ENCODE results near the gene IRX1.
A peak's percentile ranks its signal among the peaks of the same experiment; 100 is the strongest.

The IRX1 gene

GRCh38 chr5:3595006-3595961 lies at the start of gene IRX1:
TSS of gene IRX1 (plus strand) at chr5:3595832. CDS start at chr5:3596106, 274 bp downstream.
- H3K4me3 ChIP-seq (ENCODE audit: low read depth, low read length): peak within 1 kb of the TSS; percentile 35

DNA sequence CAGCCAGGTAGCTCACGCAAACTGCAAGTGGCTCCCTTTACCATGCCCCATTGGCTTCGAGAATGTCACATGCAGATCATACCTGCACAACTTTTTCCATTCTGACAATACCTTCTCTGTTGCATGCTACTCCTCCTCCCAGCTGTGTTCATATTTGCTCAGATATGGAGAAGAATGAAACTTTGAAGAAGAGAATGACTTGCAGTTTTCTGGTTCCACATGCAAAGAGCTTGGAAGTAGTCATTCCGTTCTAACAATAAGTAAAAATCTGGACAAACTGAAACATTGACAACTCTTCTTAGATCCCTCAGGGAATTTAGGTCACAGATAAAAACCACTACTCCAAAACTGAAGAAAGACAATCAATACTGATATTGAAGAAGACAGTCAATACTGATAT lies 49.6 kb upstream of the IRX1 start:
- H3K4me3 ChIP-seq (ENCODE audit: low read depth, low read length): no peak overlapping the region

DNA sequence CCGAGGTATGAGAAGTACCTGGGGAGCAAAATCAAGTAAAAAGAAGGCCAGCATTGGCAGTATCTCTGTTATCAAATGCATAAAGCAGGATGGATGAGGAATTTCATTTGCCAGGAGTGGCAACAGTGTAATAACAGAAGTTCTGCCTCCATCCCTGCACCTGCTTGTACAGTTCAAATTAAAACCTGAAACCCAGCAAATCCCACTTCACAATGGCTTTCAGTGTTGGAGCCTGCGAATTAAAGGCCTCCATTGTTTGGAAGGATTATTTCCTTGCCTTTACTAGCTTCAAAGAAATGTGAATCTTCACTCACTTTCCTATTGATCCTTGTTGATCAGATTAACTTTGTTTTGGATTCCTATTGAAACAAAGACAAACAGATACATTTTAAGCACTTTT lies 31.5 kb upstream of the IRX1 start:
- H3K4me3 ChIP-seq (ENCODE audit: low read depth, low read length): no peak overlapping the region

DNA sequence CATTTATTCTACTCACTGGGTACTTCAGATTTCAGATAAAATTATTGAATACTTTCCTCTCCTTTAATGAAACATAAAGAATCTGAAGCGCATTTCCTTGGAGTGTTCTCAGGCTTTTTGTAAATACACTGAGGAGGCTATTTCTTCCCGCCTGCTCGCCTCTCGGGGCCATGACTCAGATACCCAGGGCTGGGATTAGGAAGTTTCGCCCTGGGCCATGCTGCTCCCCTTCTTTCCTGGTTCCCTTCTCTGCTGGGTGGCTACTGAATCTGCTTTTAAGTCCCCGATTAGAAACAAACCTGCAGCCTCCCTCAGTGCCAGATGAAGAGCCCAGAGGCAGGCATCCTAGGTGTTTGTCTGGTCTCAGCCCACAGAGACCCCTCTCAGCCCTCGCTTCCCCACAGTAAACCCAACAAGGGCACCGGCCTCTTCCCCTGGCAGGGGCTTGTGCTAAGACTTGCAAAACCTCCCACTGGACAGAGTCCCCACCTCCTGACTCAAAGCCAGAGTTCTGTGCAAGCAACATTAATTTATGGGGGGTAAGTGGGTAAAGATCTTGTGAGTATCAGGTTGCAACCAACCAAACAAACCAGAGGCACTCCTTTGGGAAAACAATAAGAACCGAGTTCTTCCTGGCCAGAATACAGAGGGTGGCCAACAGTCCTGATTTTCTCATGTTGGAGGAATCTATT lies 30.7 kb upstream of the IRX1 start:
- no peak overlapping the region for H3K4me3 ChIP-seq (ENCODE audit: low read depth, low read length)

DNA sequence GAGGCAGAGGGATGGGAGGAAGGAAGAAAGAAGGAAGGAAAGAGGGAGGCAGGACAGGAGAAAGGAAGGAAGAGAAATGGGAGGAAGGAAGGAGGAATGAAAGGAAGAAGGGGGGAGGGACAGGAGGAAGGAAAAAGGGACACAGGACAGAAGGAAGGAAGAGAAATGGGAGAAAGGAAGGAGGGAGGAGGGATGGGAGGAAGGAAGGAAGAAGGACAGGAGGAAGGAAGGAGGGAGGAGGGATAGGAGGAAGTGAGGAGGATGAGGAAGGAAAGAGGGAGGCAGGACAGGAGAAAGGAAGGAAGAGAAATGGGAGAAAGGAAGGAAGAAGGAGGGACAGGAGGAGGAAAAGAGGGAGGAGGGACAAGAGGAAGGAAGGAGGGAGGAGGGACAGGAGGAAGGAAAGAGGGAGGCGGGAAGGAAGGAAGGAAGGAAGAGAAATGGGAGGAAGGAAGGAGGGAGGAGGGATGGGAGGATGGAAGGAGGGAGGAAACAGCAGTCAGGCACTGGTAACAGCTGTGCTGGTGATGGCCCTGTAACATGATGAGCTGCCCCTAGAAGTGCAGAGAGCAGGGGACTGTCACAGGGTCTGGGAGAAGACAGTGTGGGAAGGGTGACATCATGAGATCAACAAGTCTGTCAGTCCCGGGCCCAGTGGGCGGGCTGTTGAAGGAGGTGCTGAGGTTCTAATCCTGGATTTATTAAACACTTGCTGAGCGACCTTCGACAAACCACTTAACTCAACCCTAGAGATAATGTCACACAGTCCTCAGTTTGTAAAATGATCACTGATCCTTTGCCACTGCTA lies 10.7 kb upstream of the IRX1 start:
- no peak overlapping the region for H3K4me3 ChIP-seq (ENCODE audit: low read depth, low read length)

DNA sequence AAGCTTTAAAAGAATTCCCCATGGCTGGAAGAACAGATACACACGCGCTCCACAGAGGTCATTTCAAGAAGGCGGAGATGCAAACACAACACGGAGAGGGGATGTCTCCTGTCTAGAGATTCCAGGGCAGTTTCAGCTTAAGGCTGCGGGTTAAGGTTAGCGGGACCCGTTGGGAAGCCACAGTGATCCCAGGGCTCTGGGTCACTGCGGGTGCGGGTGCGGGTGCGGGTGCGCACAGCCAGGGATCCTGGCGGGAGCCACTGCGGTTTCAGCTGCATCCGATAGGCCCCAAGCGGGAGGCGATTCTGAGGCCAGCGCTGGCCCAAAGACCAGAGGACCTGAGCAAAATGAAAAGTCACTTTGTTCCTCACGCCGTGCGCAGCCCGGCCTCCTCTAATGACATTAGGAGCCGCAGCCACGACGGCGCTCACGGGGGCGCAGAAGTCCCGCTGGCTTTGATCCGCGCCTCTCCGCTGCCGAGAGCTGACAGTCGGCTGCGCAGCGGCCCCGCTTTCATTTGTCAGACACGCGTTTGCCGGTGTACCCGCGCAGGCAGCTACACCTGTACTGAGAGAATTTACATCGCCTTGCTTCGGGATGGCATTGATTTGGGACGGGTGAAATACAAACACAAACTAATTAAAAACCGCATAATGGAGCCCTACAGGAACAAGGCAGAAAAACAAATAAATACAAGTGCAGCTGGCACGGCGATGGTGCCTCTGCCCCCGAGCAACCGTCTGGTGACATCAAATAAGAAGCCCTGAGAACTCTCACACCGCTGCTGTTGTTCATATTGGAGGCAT lies 5.3 kb upstream of the IRX1 start:
- H3K4me3 ChIP-seq (ENCODE audit: low read depth, low read length): no peak overlapping the region

- H3K4me3 ChIP-seq (ENCODE audit: low read depth, low read length): no peak overlapping the region
These were observed 4.4 kb upstream of the IRX1 start for GRCh38 chr5:3590967-3591900.

DNA sequence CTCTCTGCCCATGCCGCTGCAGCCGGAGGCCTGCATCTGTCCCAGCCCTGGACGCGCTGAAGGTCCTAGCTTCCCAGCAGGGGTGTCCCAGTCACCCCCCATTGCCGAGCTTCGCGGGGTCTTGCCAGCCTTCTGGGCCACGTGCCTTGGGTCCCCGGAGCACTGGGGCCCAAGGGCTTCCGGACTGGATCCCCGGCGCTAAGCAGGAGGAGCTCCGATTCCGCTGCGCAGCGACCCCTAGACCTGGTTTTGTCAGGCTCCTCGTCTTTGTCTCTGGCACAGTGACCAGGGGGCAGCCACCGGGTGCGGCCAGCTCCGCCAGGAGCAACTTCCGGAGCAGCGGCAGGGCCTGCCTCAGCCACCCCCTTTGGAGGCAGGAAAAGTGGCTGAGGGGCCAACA lies 3.3 kb upstream of the IRX1 start:
- H3K4me3 ChIP-seq (ENCODE audit: low read depth, low read length): no peak overlapping the region

DNA sequence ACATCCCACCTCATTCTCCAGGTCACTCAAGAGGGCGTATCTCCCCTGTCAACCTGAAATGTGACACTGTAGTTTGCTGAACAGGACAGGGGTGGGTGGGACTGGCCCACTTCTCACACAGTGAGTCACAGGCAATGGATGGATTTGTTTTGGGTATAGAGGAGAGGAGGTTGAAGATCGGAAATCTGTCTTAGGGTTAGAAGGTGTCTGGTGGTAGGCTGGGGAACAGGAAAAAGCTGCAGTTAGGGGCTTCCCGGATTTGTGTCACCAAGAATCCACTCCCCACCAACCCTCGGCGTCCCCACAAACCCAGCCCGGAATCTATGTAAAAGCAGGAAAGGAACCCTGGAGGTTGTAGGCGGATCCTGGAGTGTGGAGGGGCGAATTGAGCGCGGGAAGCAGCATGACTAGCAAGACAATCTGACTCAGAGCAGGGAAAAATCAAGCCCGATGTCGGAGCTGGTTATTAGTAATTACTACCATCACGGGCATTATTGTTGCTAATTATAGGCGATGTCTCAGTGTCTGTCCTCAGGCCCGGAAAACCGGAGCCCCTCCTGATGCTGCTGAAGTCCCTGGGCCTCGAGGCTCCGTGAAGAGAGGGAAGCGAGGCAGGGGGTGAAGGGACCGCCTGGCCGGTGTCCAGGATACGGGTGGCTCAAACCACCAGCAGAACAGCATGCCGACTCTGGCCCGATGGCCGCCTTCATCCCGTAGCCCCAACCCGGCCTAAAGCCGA lies 1.7 kb upstream of the IRX1 start:
- H3K4me3 ChIP-seq (ENCODE audit: low read depth, low read length): no peak overlapping the region

- H3K4me3 ChIP-seq (ENCODE audit: low read depth, low read length): peak overlapping the region; percentile 30
These were observed 1.1 kb upstream of the IRX1 start for GRCh38 chr5:3594510-3595005.

DNA sequence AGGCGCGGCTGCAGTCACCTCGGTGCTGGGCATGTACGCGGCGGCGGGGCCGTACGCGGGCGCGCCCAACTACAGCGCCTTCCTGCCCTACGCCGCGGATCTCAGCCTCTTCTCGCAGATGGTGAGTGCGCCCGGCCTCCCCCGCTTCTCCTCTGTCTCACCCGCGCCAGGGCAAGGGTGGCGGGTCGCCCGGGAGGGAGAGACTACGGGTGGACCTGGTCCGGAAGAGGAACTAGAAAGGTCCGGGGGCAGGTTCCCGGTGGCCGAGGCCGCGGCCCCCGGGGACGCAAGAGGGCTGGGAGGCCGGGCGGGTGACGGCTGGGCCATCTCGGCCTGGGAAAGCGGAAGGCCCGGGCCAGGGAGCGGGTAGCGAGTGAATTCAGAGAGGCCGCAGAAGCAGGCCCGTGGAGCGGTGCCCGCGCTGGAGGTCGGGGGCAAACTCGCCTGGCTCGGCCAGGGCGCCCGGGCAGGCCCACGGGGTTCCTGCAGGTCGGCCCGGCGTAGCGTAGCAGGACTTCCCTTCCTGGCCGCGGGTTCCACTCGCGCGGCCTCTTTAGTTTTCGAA lies 711 bp downstream of the IRX1 start:
- peak overlapping the region; percentile 35 for H3K4me3 ChIP-seq (ENCODE audit: low read depth, low read length)

DNA sequence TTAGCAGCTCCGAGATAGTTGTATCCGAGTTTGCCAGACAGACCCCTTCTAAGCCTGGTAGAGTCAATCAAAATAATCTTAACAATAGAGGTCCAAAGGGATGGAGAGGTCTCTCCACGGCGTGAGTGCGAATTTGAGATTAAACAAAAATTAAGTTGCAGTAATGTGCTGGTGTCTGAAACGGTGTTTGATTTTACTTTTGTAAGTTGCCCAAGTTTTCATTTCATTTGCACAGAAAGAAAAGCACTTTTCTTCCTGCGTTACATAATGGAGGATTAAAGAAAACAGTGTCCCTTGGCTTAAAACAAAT lies 1.2 kb downstream of the IRX1 start:
- peak overlapping the region; percentile 35 for H3K4me3 ChIP-seq (ENCODE audit: low read depth, low read length)

DNA sequence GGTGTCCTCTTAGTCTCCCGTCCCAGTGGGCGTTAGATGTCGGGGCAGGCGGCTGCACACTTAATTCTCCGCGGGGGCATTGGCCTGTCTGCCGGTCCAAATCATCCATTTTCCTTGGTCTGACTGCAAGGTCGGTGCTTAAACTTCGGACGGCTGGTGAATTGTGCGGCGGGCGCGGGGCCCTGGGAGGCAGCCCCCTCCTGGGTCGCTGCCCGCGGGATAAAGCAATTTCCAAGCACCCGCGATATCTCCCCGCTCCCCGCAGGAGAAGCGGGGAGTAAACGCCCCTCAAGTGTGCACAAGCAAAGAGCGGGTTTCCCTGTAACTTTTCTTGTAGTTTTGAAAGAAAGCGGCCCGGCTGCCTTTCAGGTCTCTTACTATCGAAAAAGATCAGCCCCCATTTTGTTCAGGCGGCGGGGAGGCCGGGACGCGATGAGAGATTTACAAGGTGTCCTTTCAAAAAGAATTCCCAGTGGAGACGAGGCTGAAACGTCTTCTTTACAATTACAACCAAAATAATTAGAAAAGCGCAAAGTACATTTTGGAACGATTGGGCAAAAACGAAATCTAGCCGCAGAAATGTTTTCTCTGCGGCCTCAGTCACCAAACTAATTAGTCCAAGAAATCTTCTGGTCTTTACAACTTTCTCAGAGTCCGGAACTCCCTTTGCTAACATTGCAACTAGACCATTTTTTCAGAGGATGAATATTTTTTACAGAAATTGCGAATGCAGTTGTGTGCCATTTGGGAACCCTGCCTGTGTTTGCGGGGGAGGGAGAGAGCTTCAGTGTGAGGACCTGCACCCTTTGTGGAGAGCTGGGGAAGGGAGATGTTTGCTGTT lies 1.8 kb downstream of the IRX1 start:
- H3K4me3 ChIP-seq (ENCODE audit: low read depth, low read length): peak overlapping the region; percentile 35

DNA sequence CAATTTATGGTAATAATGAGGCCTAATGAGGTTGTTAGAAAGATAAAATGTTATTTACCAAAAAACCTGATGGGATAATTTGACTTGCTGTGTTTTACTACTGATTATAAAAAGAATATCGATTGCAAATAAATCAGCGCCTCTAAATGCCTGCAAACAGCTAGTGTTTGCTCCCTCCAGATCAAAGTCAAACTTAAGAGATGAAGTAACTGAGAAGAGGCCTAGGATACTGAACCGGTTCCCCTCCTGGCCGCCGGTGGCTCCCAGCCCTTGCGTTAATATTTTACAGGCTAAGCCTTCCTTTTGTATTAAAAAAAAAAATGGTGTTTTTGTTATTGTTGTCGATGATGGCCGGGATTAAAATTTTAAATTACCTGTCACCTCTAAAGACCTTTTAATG lies 2.6 kb downstream of the IRX1 start:
- H3K4me3 ChIP-seq (ENCODE audit: low read depth, low read length): no peak overlapping the region

DNA sequence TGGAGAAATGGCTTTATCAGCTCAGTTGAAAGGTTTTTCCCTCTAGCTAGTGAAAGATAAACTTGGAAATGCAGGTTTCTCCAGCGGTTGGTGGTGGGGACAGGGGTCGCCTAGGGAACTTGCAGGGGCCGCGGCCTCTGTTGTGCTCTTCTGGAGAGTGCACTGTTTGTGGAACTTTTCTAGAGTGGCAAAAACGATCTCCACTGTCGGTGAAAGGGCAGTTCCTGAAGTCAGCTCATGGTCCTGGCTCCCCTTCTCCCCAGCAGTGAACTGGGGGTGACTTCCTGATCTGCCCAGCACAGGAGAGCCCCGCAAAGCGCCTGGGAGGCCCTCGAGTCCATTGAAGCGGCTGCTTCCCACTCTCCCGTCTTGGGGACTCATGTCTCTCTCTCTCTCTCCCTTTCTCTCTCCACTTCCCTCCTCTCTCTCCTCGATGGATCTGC lies 3.2 kb downstream of the IRX1 start:
- H3K4me3 ChIP-seq (ENCODE audit: low read depth, low read length): no peak overlapping the region

GRCh38 chr5:3599226-3600105 lies 3.8 kb downstream of the IRX1 start:
- H3K4me3 ChIP-seq (ENCODE audit: low read depth, low read length): no peak overlapping the region

Measured in iPS-11a (cell line).